C4-2B (cell line): ENCODE data around the gene IWS1.

Experiments
- CTCF ChIP-seq: fragments of 450-650 bp; conservative IDR thresholded peaks from 2 replicates; pipeline ENCODE4 v1.5.1; 2017; ENCODE audit warnings: mild to moderate bottlenecking
- ZFX ChIP-seq: fragments of 450-650 bp; IDR thresholded peaks from 2 replicates; pipeline ENCODE4 v1.6.1; 2017

GRCh38 chr2:127508023-127508630 lies 18.2 kb downstream of the IWS1 start:
- TF ChIP-seq CTCF (no peak), ZFX (no peak)
